PC-9 (cell line): ENCODE results near the gene NPBWR2. TPM values are rescaled to one million over a fixed set of nuclear protein-coding genes. Genes with fewer than 3 reads are reported as not detected.
A peak's percentile ranks its signal among the peaks of the same experiment; 100 is the strongest.

Experiments used
- BruUV-seq: library from RNA; stranded (reverse); fragments of 400-500 nt; replicated peaks from 2 replicates; lab custom pipeline; 2021; lab: Mats Ljungman, UMichigan
- CTCF ChIA-PET: fragments of 300-600 bp; sonication (Branson Sonifier 250); formaldehyde crosslinking; loops from one replicate; lab custom pipeline; 2022; ENCODE audit warnings: antibody characterized with exemption; lab: Charles Lee
- POLR2A ChIA-PET: fragments of 300-600 bp; sonication (Branson Sonifier 250); formaldehyde crosslinking; loops from one replicate; lab custom pipeline; 2022; ENCODE audit warnings: antibody characterized with exemption; ENCODE audit not compliant: unreplicated experiment; lab: Charles Lee
- DNase-seq, 2 experiments: peaks; one replicate each; pipeline versions ENCODE4 v3.0.0 to v3.0.0-alpha.2; 2015 to 2022; ENCODE audit warnings: mixed read lengths in 1 of 2
- H2AFZ ChIP-seq: fragments of 200-600 bp; sonication (generic); 2 replicates; pipeline ENCODE4 v1.8.1; 2017; ENCODE audit warnings: antibody characterized with exemption
- H3F3A ChIP-seq: fragments of 200-600 bp; sonication (generic); 2 replicates; pipeline ENCODE4 v1.8.1; 2017; ENCODE audit warnings: antibody characterized with exemption, mild to moderate bottlenecking, low read depth; ENCODE audit not compliant: insufficient read depth
- H3K27ac ChIP-seq: fragments of 200-600 bp; sonication (generic); 2 replicates; pipeline ENCODE4 v1.6.1; 2016; ENCODE audit warnings: mixed run types
- H3K27me3 ChIP-seq: fragments of 200-600 bp; sonication (generic); 2 replicates; pipeline ENCODE4 v1.6.1; 2016; ENCODE audit warnings: low read depth, mixed run types; ENCODE audit not compliant: insufficient read depth
- H3K36me3 ChIP-seq: fragments of 200-600 bp; sonication (generic); 2 replicates; pipeline ENCODE4 v1.6.1; 2016; ENCODE audit warnings: low read depth, mixed run types
- H3K4me1 ChIP-seq: fragments of 200-600 bp; sonication (generic); replicated peaks from 2 replicates; pipeline ENCODE4 v1.6.1; 2016; ENCODE audit warnings: mixed run types; ENCODE audit not compliant: insufficient read depth
- H3K4me2 ChIP-seq: fragments of 200-600 bp; sonication (generic); 2 replicates; pipeline ENCODE4 v1.6.1; 2017; ENCODE audit warnings: mixed run types
- H3K4me3 ChIP-seq: fragments of 200-600 bp; sonication (generic); 2 replicates; pipeline ENCODE4 v1.6.1; 2016; ENCODE audit warnings: mixed run types
- H3K79me2 ChIP-seq: fragments of 200-600 bp; sonication (generic); 2 replicates; pipeline ENCODE4 v1.6.1; 2017; ENCODE audit warnings: low read depth, mixed run types
- H3K9me2 ChIP-seq: fragments of 200-600 bp; sonication (generic); 2 replicates; pipeline ENCODE4 v1.8.1; 2017; ENCODE audit warnings: mild to moderate bottlenecking; ENCODE audit not compliant: insufficient read depth
- H3K9me3 ChIP-seq: fragments of 200-600 bp; sonication (generic); 2 replicates; pipeline ENCODE4 v1.8.1; 2016; ENCODE audit warnings: low read depth; ENCODE audit not compliant: insufficient read depth
- H4K20me1 ChIP-seq: fragments of 200-600 bp; sonication (generic); 2 replicates; pipeline ENCODE4 v1.8.1; 2017; ENCODE audit not compliant: insufficient read depth
- EZH2 ChIP-seq: fragments of 200-600 bp; sonication (generic); IDR thresholded peaks from 2 replicates; pipeline ENCODE4 v1.8.0; 2017; ENCODE audit warnings: antibody characterized with exemption, low read depth
- intact Hi-C: fragments of 100-400 bp; cut with micrococcal nuclease; formaldehyde crosslinking; loops from one replicate; pipeline ENCODE4 v1.10.0; 2022; ENCODE audit not compliant: unreplicated experiment
- microRNA-seq: library from miRNA; unstranded; fragments of <30 nt; microRNA quantifications from one replicate; pipeline ENCODE4 v1.2.0, GENCODE V29; 2021; ENCODE audit warnings: borderline number of aligned reads, borderline replicate concordance
- total RNA-seq: library from RNA; stranded (reverse); gene quantifications from 2 replicates; pipeline ENCODE4 v1.2.3, GENCODE V29; 2021
- TF ChIP-seq, protein P1 (sequence below): fragments of 200-600 bp; sonication (generic); conservative IDR thresholded peaks from 2 replicates; pipeline ENCODE4 v1.6.1; 2017; ENCODE audit warnings: mixed run types, antibody characterized with exemption, mild to moderate bottlenecking, moderate library complexity

The NPBWR2 gene
- total RNA-seq, 1 experiment from 2014 or later: not detected

GRCh38 chr20:64053841-64054661, 53.3 kb downstream of the NPBWR2 start:
- peak in 1 of 2 experiments; percentile 33 for DNase-seq
- peaks cover 29% of the 10 kb centered on the region for H3K27me3 ChIP-seq
- peaks cover 15% of the 10 kb centered on the region; the same call in 1 of the 2 replicates for H3F3A ChIP-seq
- BruUV-seq: no TSS peak
- CTCF ChIA-PET: interaction anchor here (0.6 to 1.7 kb wide), 3 partner anchors 15 to 70 kb away, joined by 4 to 12 read pairs (median 6); no protein-coding TSS in a partner anchor
- no peak overlapping the region for H3K4me2 ChIP-seq
- TF ChIP-seq EZH2: no peak
- TF ChIP-seq, protein P1, sequence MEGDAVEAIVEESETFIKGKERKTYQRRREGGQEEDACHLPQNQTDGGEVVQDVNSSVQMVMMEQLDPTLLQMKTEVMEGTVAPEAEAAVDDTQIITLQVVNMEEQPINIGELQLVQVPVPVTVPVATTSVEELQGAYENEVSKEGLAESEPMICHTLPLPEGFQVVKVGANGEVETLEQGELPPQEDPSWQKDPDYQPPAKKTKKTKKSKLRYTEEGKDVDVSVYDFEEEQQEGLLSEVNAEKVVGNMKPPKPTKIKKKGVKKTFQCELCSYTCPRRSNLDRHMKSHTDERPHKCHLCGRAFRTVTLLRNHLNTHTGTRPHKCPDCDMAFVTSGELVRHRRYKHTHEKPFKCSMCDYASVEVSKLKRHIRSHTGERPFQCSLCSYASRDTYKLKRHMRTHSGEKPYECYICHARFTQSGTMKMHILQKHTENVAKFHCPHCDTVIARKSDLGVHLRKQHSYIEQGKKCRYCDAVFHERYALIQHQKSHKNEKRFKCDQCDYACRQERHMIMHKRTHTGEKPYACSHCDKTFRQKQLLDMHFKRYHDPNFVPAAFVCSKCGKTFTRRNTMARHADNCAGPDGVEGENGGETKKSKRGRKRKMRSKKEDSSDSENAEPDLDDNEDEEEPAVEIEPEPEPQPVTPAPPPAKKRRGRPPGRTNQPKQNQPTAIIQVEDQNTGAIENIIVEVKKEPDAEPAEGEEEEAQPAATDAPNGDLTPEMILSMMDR: peak; percentile 33; the same call in 1 of the 2 replicates
- H3K4me1 ChIP-seq: peaks cover 14% of the 10 kb centered on the region
- H2AFZ ChIP-seq: no peak overlapping the region
- intact Hi-C loops: loop anchor here (1.0 kb wide), 1 partner anchor 15 kb away; no protein-coding TSS in a partner anchor
- H3K9me2 ChIP-seq: no peaks in the 10 kb centered on the region
- H3K79me2 ChIP-seq: no peaks in the 10 kb centered on the region
- no peaks in the 10 kb centered on the region for H3K36me3 ChIP-seq
- POLR2A ChIA-PET: no interaction called here
- H3K27ac ChIP-seq: no peak overlapping the region
- H3K9me3 ChIP-seq: no peaks in the 10 kb centered on the region
- H4K20me1 ChIP-seq: no peaks in the 10 kb centered on the region
- H3K4me3 ChIP-seq: no peak overlapping the region

Small RNA genes lying within 50 kb of the gene (microRNA-seq; reads per million reads assigned to microRNA genes)
- gene MIR6813: 3.4 reads per million

Other genes with a start within 250 kb of the NPBWR2 start
- gene ABHD16B, start 246.1 kb downstream of the NPBWR2 start, total RNA-seq: not detected in 2 replicates
- gene TPD52L2, start 242.3 kb downstream of the NPBWR2 start, total RNA-seq: 149 and 158 TPM in 2 replicates
- 47.0 and 48.1 TPM in 2 replicates for gene DNAJC5, start 212.4 kb downstream of the NPBWR2 start, total RNA-seq
- 51.7 and 55.1 TPM in 2 replicates for gene UCKL1, start 151.1 kb downstream of the NPBWR2 start, total RNA-seq
- 24.3 and 28.1 TPM in 2 replicates for gene ZNF512B, start 137.6 kb downstream of the NPBWR2 start, total RNA-seq
- gene SAMD10, start 127.9 kb downstream of the NPBWR2 start, total RNA-seq: 14.4 and 18.7 TPM in 2 replicates
- gene PRPF6, start 126.4 kb downstream of the NPBWR2 start, total RNA-seq: 103 and 111 TPM in 2 replicates
- 3.8 and 6.4 TPM in 2 replicates for gene C20orf204, start 71.4 kb downstream of the NPBWR2 start, total RNA-seq
- gene SOX18, start 57.9 kb downstream of the NPBWR2 start, total RNA-seq: 0.83 TPM in 1 of 2 replicates, not detected in the other
- gene TCEA2, start 44.4 kb downstream of the NPBWR2 start, total RNA-seq: 100 and 156 TPM in 2 replicates
- gene RGS19, start 28.0 kb downstream of the NPBWR2 start, total RNA-seq: 33.3 and 39.2 TPM in 2 replicates
- gene OPRL1, start 27.5 kb downstream of the NPBWR2 start, total RNA-seq: 1.5 and 2.7 TPM in 2 replicates
- not detected in 2 replicates for gene LKAAEAR1, start 23.2 kb downstream of the NPBWR2 start, total RNA-seq
- 0.18 TPM in 1 of 2 replicates, not detected in the other for gene MYT1, start 56.9 kb upstream of the NPBWR2 start, total RNA-seq
- gene PCMTD2, start 148.2 kb upstream of the NPBWR2 start, total RNA-seq: 80.1 and 86.5 TPM in 2 replicates